ENCODE data around the gene SYNDIG1.

Gene SYNDIG1

DNA sequence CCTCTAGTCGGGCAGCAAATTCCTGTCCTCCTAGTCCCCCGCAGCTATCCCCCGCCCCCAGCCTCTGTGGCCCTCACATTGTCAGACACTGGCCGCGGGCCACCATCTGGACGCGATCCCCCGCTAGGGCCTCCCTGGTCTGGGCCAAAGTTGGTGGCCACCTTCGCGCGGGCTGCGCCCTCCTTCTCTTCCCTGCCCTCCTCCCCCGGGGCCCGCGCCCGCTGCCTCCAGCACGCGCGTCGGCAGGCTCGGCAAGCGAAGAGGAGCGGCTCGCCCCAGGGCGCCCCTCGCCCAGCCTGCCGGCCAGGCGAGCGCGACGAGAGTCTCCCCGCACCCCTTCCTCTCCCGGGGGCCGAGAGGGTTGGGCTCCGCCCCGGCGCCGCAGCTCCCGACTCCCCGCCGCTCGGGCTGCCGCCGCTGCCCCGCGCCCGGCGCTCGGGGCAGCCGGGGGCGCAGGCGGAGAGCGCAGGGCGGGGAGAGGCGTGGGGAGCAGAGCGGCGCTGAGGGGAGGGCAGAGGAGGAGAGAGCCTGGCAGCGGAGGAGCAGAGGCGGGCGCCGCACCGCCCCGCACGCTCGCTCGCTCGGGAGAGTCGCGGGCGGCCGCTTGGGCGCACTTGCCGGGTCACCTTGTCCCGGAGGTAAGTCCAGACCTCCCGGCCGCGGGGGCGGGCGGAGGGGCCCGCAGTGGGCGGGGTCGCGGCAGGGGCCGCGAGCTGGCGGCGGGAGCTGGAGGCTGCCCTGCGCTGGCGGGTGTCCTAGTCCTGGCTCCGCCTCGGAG lies at the start of gene SYNDIG1:
TSS of gene SYNDIG1 (plus strand) at position 514 of the 778 bp plus-strand sequence. CDS start 73,469 bp downstream, outside the sequence.
- no peak for DNase-seq

DNA sequence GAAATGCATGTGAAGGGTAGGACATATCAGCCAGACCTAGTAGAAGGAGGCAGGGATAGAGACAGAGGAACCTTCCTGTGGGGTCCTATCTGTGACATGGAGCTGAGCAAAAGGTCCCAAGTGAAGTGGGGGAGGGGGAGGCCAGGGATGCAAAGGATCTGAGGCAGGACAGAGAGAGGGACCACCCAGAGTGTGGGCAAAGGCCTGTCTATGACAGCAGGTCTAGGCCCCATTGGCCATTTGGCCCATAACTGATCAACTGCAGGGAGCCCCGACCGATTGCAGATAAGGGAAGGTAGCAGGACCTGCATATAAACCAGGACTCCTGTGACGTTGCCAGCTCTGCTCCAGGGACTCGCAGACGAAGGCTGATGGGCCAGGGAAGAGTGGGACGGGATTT lies 49.6 kb upstream of the SYNDIG1 start:
- DNase-seq = no peak

DNA sequence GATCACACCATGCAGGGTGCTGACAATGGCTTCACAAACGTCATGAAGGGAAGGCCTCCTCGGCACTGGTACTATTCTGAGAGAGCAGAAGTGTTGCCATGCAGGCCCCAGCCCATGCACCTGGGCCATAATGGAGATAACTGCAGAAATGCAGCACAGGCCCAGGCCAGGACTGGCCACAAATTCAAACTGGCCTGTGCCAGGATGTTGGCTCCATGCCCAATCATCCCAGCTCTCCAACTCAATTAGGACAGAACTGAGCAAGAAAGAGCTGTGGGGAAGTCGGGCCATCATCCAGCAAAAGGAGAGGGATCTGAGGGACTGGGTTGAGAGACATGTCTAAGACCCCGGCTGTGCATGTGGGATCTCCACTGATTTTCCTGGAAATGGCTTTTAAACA lies 48.9 kb upstream of the SYNDIG1 start:
- no peak for DNase-seq

DNA sequence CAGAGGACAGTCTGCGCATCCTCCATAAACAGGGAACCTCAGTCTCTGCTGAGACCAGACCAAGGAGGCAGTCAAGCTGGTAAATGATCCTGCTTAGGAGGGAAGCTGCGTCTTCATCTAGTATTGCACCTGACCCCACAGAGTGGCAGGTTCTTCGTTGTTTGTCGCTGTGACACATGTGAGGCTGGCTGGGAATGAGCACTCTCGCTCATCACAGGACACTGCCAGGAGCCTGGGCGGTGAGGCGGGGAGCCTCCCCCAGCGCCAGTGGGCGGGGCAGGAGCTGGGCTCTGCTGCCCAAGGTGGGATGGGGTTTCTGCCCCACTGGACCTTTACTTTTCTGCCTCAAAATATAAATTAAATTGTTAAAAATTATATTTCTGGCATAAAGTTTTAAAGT lies 48.4 kb upstream of the SYNDIG1 start:
- DNase-seq = no peak

DNA sequence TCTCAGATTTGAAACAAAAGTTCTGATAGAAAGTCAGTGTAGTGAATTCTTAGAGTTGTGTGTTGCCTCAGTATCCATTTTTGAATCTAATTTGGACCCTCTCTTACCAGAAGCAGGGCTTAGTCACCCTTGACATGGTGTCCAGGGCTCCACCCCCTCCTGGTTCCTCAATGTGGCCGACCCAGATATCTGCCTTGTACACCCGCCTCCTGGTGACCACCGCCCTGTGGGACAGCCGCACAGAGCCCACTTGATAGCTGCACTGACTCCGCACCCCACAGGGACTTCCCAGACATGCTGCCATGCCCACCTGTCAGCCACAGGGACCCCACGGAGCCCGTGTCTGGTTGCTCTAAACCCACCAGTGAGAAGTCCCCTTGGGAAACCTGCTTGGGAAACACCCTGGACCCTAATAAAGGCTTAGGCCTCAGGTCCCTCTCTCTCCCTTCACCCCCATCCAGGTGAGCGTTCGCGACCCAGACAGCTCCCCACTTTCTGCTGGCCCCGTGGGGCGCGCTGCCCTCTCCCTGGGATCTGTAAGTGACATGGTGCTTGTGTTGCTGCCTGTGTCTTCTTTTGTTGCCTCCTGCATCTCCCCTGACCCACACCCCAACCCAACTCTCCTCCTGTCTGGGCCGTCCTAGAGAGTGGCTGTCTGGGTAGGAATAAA lies 47.2 kb upstream of the SYNDIG1 start:
- DNase-seq = no peak

DNA sequence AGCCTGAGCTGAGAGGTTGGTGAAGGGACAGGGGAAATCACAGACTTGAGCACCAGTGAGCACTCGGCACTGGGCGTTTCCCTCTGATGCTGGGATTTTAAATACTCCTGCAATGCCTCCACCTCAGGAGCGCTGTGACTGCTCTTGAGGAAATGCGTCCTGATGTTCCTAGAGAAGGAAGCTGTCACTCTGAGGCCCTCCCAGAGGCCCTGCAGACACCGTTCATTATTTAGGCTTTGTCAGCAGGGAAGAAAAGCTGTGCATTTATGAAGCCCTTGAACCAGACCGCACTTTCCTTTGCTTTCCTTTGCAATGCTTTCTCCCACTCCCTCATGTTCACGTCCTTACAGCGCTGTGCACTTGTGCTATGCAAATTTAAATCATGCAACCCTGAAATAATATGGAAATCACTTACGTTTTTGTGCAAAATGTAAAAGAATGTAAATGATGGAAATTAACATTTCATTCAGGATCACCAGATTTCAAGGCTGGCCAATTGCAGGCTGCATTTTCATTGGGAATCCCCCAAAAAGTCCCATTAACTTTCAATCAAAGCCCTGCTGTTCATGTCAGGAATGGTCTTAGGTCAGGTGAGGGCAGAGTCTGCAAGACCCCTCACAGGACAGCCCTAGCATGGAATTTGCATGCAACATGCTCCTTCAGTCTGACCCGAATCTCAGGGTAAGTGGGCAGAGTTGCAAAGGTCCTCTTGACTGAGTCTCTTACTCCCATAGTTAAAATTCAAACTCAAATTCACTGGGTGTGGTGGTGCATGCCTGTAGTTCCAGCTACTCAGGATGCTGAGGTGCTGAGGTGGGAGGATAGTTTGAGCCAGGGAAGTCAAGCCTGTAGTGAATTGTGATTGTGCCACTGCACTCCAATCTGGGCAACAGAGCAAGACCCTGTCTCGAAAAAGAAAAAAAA lies 45.8 kb upstream of the SYNDIG1 start:
- DNase-seq = no peak

DNA sequence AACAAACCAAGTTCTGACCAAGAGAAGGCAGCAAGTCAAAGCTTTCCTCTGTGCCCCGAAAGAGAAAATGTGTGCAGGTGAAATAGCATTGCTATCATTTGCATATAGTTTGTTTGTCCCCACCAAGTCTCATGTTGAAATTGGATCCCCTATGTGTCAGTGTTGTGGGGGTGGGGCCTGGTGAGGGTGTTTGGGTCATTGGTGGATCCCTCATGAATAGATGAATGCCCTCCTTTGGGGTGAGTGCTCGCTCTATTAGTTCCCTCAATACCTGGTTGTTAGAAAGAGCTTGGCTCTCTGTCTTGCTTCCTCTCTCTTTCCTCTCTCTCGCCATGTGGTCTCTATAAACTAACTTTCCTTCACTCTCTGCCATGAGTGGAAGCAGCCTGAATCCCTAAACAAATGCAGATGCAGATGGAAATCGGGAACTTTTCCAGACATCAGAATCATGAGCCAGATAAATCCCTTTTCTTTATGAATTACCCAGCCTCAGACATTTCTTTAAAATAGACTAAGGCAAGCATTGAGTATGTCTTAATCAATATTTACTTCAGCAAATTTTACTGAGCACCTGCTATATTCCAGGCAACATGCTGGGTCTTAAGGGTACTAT lies 43.8 kb upstream of the SYNDIG1 start:
- DNase-seq = no peak

DNA sequence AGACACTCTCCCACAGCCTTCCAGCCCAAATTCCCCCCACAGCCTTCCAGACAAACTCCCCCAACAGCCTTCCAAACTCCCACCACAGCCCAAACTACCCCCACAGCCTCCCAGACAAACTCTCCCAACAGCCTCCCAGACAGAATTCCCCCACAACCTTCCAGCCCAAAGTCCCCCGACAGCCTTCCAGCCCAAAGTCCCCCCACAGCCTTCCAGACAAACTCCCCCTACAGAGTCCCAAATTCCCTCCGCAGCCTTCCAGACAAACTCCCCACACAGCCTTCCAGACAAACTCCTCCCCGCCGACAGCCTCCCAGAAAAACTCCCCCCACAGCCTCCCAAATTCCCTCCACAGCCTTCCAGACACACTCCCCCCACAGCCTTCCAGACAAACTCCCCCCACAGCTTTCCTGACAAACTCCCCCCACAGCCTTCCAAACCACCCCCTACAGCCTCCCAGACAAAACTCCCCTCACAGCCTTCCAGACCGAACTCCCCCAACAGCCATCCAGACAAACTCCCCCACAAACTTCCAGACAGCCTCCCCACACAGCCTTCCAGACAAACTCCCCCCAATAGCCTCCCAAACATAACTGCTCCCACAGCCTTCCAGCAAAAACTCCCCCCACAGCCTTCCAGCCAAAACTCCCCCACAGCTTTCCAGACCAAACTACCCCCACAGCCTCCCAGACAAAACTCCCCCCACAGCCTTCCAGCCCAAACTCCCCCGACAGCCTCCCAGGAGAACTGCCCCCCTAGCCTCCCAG lies 38.0 kb upstream of the SYNDIG1 start:
- no peak for DNase-seq

DNA sequence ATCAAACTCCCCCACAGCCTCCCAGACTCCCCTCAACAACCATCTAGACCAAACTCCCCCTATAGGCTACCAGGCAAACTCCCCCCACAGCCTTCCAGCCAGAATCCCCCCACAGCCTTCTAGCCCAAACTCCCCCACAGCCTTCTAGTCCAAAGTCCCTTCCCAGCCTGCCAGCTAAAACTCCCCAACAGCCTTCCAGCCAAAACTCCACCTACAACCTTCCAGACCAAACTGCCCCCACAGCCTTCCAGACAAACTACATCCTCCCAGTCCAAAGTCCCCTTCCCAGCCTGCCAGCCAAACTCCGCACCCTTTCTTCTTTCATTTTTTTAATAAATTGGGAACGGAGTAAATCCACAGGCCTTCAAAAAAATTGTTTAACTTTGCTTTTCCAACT lies 37.4 kb upstream of the SYNDIG1 start:
- no peak for DNase-seq

DNA sequence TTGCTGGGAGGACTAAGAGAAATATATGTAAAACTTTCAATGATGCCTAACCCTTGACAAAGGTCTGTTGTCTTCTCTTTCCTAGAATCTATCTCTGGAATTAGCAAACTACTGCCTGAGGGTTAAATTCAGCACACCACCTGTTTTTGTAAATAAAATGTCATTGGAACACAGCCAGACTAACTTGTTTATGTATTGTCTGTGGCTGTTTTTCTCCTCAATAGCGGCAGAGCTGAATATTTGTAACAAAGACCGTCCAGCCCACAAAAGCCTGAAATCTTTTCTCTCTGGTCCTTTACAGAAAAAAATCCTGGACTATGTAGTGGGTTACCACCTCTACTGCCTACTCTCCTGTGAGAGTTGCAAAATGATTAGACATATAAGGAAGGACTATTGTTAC lies 33.3 kb upstream of the SYNDIG1 start:
- DNase-seq = no peak

DNA sequence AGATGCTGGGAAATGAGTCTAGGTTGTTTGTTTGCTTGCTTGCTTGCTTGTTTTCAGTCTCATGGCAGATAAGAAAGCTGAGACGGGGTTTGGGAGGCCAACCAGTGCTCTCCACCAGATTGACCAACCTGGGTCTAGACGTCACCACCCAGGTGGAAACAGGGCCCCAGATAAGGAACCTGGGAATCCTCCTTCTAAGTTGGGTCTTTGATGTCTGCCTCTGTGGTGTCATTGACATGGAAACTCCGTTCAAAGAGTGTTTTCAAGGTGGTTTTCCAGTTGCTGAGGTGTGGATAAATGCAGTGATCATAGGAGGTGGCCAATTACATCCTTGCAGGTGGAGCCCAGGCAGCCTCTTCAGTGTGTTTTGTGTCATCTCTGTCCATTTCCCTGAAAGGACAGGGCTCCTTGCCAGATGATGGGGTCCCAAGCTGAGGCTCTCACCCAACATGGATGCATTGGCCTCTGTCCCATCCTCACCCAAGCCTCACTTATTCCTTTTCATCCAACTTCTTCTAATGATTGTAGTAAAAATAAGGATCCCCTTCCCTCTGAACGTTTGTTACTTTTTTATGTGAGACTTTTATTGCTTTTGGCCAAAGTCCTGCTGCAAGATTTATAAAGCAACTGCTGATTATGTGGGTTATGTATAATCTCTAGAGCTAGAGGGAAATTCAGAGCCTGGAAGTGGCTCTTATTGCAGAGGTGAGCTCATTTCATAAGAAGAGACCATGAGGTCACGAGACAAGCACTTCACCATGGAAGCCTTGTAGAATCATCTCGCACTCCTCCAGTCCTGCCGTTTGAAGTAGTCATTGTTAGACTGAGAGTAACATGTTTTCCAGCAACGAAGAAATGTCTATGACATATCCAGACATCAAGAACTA lies 32.0 kb upstream of the SYNDIG1 start:
- no peak for DNase-seq

DNA sequence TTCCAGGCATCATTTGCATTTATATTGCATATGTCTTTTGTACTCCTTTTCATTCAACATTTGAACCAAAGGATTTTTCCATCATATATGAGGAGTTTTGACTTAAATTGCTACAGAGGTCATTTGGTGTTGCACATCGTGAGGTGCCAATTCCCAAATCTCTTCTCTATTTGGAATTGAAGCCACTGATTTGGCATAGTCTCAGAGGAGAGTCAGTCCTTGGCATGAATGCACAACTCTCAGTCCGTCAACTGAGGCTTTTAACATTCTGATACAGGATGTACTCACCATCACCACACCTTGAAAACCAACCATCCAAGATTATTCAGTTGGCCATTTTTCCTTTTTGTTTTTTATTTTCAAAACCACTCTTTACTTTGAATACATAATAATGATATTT lies 31.1 kb upstream of the SYNDIG1 start:
- DNase-seq = no peak

DNA sequence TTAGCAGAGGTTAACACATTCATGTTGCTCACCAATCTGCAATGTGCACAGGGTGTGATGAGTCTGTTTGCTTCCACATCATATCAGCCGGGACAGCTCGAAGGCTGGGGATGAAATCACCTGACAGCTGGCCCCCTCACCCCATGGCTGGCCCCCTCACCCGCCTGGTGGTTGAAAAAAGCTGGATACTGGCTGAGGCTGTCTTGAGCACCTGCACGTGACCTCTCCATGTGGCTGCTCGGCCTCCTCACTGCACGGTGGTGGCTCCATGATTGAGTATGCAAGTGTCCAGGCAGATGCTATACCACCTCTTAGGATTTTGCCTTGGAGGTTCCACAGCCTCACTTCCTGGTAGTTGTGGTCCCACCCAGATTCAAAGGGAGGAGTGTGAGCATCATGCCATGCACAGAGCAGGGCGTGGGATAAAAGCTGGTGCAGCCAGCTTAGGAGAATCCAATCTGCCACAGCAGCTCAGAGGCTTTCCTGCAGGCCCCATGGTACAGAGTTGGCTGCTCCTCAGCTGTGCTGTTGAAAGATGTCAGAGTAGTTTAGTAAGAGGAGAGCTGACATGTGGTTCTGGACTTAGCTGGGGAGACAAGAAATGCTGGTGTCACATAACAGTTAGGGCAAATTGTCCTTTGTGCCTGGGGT lies 29.6 kb upstream of the SYNDIG1 start:
- DNase-seq = no peak

DNA sequence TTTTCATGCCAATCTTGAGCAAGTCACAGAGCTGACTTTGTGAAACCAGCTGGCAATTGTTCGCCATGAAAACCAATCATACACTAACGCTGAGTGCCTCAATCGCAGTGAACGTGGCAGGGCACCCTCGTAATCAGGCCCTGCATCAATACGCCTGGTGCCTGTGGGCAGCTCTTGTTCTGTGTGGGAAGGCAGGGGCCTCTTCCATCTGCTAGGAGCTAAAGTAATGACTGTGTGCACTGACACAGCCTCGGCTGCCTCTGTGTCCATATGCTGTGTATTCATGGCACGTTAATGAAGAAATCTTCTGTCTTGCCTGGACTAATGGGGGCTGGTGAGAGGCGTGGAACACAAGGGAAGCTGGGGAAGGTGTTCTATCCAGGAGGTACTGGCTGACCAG lies 27.8 kb upstream of the SYNDIG1 start:
- DNase-seq = no peak

DNA sequence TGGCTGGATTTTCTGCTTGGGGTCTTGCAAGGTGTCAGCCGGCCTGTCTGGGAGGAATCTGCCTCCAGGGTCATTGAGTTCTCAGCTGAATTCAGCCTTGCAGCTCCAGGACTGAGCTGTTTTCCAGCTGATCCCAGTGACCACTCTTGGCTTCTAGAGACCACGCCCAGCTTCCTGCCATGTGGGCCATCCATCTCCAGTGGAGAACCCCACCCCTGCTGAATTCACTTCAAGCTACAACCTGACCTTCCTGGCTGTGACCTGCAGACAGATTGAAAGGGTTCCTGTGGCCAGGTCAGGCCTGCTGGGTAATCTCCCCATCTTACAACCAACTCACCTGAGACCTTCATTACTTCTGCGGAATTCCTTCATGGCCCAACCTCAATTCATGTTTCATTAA lies 26.5 kb upstream of the SYNDIG1 start:
- no peak for DNase-seq

DNA sequence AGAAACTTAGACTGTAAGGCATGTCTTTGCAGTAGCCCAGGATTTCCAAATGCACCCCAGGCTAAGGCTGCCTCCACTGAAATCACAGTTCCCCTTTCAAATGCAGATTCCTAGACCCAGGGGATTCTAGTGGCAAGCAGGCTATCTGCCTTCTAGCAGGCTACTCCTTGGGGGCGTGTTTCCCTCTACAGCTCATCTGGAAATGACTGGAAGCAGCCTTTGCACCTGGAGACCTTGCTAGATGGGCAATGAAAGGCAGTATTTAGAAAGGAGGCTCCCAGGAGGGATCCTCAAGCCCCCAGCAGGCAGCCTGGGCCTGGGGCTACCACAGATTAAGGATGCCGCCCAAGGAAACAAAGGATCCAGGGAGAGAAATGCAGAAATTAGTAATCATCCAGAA lies 26.0 kb upstream of the SYNDIG1 start:
- DNase-seq = no peak

DNA sequence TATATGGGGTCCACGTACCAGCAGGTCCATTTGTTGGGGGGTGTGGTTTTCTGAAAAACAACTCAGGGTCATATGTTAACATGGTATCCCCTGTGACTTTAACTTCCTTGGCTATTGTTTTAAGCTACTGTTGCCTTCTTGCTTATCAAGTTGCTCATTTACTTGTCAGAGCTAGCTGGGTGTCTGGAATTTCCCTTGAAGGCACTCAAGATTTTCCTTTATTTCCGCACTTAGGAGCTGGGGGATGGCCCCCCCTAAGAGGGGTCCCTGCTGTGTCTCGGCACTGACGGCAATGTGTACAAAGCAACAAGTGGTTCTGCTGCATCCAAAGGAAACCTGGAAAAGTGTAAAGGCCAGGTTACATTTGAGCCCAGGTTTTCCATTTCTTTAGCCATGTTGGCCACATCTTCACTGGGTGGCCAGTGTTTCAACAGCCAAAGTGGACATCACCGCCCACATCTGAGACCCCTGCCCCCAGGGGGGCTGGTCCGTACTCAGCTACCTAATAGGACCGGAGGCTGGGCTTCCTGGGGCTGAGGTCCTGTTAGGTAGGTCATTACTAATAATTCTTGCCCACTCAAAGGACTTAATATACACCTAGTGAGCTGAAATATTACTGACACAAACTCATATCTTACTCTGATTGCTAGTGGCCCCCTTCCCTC lies 24.8 kb upstream of the SYNDIG1 start:
- DNase-seq = no peak

DNA sequence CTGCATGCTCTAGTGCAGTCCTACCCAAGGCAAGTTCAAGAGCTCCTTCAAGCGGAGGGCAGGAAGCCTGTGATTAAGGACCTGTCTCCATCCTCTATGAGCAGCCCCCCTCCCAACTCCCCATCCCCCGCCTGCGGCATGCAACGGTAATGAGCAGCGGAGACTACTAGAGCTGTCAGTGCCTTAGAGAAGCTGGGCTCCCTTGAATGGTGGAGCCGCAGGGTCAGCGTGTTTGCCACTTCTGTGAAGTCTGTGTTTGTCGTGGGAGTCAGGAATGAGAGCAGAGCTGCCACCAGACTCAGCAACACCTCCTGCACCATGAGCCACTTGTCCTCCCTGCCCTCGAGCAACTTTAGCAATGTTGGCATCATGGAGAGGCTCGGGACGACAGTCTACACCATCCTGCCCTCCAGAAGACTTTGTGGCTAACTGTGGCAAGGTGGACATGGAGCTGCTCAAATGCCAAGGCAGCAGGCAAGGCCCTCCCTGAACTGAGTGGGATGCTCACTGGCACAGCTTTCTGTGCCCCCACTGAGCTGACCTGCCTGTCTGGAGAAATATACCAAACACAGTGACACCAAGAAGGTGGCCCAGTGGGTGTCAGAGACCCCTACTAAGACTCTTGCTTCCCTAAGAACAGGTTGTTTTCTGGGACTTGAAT lies 23.8 kb upstream of the SYNDIG1 start:
- no peak for DNase-seq

DNA sequence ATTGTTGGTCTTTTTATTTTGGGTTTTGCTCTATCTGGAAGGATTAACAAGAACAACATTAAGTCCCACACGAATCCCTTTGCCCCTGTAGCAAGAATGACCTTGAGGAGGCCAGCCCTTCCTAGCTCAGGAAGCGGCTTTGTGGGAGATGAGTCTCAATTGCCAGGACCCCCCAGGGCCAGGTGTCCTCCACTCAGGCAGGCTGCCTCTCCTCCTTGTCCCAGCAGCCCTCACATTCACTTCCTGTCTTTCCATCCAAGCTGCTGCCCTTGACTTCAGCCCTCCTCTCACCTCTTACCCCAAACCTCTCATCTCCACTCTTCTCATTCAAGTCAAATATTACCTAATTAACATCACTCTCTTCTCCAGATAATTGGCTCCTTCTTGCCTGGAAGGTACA lies 22.6 kb upstream of the SYNDIG1 start:
- no peak for DNase-seq

DNA sequence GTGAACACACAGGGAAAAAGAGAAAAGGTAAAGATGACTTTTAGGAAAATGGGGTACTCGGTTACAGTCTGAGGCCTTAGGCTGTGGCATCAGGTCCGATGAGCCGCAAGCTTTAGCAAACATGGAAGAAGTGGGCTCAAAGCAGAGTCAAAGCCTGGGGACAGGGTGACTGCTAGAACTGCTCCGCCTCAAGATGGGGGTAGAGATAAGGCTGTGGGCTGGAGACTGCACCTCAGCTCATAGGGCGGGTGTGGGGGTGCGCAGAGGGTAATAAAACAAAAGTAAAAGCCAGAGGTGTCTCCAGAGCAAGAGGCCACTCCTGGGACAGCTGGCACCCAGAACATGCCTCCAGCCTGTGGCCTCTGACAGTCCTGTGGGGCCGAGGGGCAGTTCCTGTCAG lies 21.3 kb upstream of the SYNDIG1 start:
- no peak for DNase-seq
